ENCODE data around the gene CLMP. TPM values are rescaled to one million over a fixed set of nuclear protein-coding genes. Genes with fewer than 3 reads are reported as not detected.
"Not testable (repeated sequence)": the region's sequence is repeated elsewhere in the genome, so short reads cannot be mapped to it uniquely, and the experiment has no call there.

Gene CLMP
- total RNA-seq, 1 experiment from 2014 or later: not detected

DNA sequence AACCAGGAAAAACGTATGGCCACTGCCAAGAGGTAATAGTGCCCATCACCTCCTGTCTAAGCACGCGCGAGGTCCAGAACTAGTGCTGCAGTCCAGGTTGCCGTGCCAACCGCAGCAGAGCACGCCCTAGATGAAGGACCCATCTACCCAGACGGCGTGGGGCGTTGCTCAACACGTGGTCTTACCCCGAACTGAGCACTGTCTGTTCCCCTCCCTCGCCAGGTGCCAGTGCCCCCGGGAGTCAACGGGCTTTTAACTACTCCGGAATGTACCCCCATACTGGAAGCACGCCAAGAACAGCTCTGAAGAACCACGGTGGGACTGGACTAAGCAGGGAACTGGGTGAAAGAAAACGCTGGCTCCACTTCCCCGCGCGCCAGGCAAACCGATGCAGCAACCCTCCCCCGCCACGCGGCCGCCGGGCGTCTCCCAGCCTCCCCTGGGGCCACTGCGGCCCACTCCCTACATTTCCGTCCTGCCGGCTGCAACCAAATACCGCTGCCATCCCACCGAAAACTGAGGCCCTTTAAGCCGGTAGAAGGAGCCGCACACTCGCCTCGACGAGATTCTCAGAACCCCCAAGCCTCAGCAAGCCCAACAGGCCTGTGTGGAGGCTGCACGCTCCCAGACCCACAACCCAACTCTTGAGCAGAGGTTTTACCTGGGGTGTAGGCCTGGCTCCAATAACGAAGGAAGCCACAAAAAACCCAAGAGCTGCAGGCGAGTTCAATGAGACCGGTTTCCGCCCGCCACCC, 133.5 kb downstream of the CLMP start, which contains the start of gene HSPA8:
Gene HSPA8 (minus strand): TSS at position 734 of the 755 bp plus-strand sequence. CDS start 812 bp downstream, outside the sequence.
- no TSS peak for BruUV-seq (replicated peaks)
- Mint-ChIP-seq H3K4me1 (ENCODE audit: low read depth, unreplicated experiment) (peaks cover 14% of the 10 kb centered on the region), H3K27ac (ENCODE audit: unreplicated experiment) (peak within 1 kb of the TSS; percentile 98), H3K36me3 (ENCODE audit: insufficient read depth, unreplicated experiment) (peaks cover 72% of the 10 kb centered on the region), H3K9me3 (ENCODE audit: low read depth, unreplicated experiment) (no peaks in the 10 kb centered on the region), H3K4me3 (ENCODE audit: low read depth, unreplicated experiment) (peak within 1 kb of the TSS; percentile 86), H3K27me3 (ENCODE audit: unreplicated experiment) (no peaks in the 10 kb centered on the region)
- CTCF ChIA-PET: interaction anchor here (0.5 to 1.1 kb wide), 3 partner anchors 38 to 1619 kb away, joined by 3 read pairs; no protein-coding TSS in a partner anchor
- peak; percentile 48 for DNase-seq
- intact Hi-C loops (cut with micrococcal nuclease; ENCODE audit: unreplicated experiment): no loop called here
- TF ChIP-seq CTCF (IDR thresholded peaks at IDR 0.05; ENCODE audit: unreplicated experiment): no peak

DNA sequence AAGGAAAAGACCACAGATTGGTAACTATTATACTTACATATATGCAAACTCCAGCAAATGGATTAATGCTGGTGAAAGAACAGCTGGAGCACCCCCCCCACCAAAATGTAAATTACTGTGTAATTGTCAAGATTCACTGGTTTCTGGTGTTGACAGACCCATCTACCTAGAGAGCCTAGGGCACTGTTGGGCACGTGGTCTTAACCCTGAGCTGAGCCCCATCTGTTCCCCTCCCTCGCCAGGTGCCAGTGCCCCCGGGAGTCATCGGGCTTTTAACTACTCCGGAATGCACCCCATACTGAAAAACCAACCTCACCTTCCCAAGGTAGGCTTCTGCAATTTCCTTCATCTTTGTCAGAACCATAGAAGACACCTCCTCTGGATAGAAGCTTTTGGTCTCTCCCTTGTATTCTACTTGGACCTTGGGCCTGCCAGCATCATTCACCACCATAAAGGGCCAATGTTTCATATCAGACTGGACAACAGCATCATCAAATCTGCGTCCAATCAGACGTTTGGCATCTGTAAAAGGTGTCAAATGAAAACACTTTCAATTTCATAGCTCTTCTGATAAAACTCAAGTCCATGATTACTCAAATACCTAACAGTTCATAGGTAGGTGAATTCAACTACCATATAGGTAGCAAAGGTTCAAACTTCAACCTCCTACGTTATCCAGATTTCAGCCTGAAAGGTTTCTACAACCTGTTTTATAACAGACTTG, 134.6 kb downstream of the CLMP start:
- CTCF ChIA-PET: no interaction called here
- H3K27me3 Mint-ChIP-seq (ENCODE audit: unreplicated experiment): no peaks in the 10 kb centered on the region
- peak overlapping the region; percentile 98 for H3K27ac Mint-ChIP-seq (ENCODE audit: unreplicated experiment)
- peak overlapping the region; percentile 86 for H3K4me3 Mint-ChIP-seq (ENCODE audit: low read depth, unreplicated experiment)
- H3K9me3 Mint-ChIP-seq (ENCODE audit: low read depth, unreplicated experiment): no peaks in the 10 kb centered on the region
- intact Hi-C loops (cut with micrococcal nuclease; ENCODE audit: unreplicated experiment): no loop called here
- peaks cover 82% of the 10 kb centered on the region for H3K36me3 Mint-ChIP-seq (ENCODE audit: insufficient read depth, unreplicated experiment)
- no peak for TF ChIP-seq CTCF (IDR thresholded peaks at IDR 0.05; ENCODE audit: unreplicated experiment)
- peaks cover 14% of the 10 kb centered on the region for H3K4me1 Mint-ChIP-seq (ENCODE audit: low read depth, unreplicated experiment)
- BruUV-seq (replicated peaks): no TSS peak
- no peak for DNase-seq

- DNase-seq; H3K9me3 Mint-ChIP-seq (ENCODE audit: low read depth, unreplicated experiment); H3K27me3 Mint-ChIP-seq (ENCODE audit: unreplicated experiment); CTCF ChIA-PET; intact Hi-C loops (cut with micrococcal nuclease; ENCODE audit: unreplicated experiment): not testable (repeated sequence)
- TSS peak; percentile 33 for BruUV-seq (replicated peaks)
- Mint-ChIP-seq H3K4me3 (ENCODE audit: low read depth, unreplicated experiment) (peak overlapping the region; percentile 86), H3K4me1 (ENCODE audit: low read depth, unreplicated experiment) (peaks cover 14% of the 10 kb centered on the region), H3K27ac (ENCODE audit: unreplicated experiment) (peak overlapping the region; percentile 23), H3K36me3 (ENCODE audit: insufficient read depth, unreplicated experiment) (peaks cover 93% of the 10 kb centered on the region)
These were observed 135.8 kb downstream of the CLMP start for GRCh38 chr11:123059041-123059920.

DNA sequence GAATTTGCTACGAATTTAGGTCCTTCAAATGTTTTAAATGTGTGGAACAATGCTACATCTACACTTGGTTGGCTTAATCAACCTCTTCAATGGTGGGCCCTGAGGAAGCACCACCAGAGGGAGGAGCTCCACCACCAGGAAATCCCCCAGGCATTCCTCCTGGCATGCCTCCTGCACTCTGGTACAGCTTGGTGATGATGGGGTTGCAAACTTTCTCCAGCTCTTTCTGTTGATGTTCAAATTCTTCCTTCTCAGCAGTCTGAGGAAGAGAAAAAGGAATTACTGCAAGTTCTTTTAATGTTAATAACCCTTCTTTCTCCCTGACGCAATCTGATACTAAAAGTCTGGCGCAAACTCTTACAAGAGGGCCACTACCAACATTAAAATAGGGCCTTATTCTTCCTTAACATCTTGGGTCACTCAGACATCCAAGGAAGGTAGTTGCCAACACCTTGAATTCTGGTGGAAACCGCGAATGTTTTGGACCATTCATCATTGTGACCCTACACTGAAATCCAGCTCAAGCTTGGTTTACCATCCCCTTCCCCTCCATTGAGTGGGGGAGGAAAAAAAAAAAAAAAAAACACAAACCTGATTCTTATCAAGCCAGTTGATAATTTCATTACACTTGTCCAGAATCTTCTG, 137.3 kb downstream of the CLMP start:
- no TSS peak for BruUV-seq (replicated peaks)
- CTCF ChIA-PET: no interaction called here
- TF ChIP-seq CTCF (IDR thresholded peaks at IDR 0.05; ENCODE audit: unreplicated experiment): no peak
- Mint-ChIP-seq H3K9me3 (ENCODE audit: low read depth, unreplicated experiment) (no peaks in the 10 kb centered on the region), H3K4me1 (ENCODE audit: low read depth, unreplicated experiment) (peaks cover 14% of the 10 kb centered on the region), H3K36me3 (ENCODE audit: insufficient read depth, unreplicated experiment) (peaks cover 96% of the 10 kb centered on the region), H3K4me3 (ENCODE audit: low read depth, unreplicated experiment) (peak overlapping the region; percentile 86), H3K27ac (ENCODE audit: unreplicated experiment) (no peak overlapping the region), H3K27me3 (ENCODE audit: unreplicated experiment) (no peaks in the 10 kb centered on the region)
- no peak for DNase-seq
- intact Hi-C loops (cut with micrococcal nuclease; ENCODE audit: unreplicated experiment): no loop called here

All from Calu3 (cell line).